RWPE1 (cell line): ENCODE measurements around the gene RINL.

Experiments used
- CTCF ChIA-PET: fragments of 350-600 bp; sonication (Branson Sonifier 250); formaldehyde crosslinking; extraction: SDS; loops from one replicate; lab custom pipeline; 2021; lab: Yijun Ruan, JAX
- POLR2A ChIA-PET: fragments of 400-600 bp; formaldehyde crosslinking; extraction: SDS; loops from one replicate; lab custom pipeline; 2020; ENCODE audit warnings: antibody characterized with exemption; ENCODE audit not compliant: low non-redundant PET; lab: Yijun Ruan, JAX
- DNase-seq: peaks from one replicate; pipeline ENCODE4 v3.0.0; 2012; ENCODE audit warnings: low spot score
- H3K27ac ChIP-seq: fragments of 450-650 bp; 2 replicates; pipeline ENCODE4 v1.5.1; 2017
- TF ChIP-seq, protein P1 (sequence below): fragments of 450-650 bp; conservative IDR thresholded peaks from 2 replicates; pipeline ENCODE4 v1.5.1; 2017; ENCODE audit warnings: low read depth, mild to moderate bottlenecking

The RINL gene

DNA sequence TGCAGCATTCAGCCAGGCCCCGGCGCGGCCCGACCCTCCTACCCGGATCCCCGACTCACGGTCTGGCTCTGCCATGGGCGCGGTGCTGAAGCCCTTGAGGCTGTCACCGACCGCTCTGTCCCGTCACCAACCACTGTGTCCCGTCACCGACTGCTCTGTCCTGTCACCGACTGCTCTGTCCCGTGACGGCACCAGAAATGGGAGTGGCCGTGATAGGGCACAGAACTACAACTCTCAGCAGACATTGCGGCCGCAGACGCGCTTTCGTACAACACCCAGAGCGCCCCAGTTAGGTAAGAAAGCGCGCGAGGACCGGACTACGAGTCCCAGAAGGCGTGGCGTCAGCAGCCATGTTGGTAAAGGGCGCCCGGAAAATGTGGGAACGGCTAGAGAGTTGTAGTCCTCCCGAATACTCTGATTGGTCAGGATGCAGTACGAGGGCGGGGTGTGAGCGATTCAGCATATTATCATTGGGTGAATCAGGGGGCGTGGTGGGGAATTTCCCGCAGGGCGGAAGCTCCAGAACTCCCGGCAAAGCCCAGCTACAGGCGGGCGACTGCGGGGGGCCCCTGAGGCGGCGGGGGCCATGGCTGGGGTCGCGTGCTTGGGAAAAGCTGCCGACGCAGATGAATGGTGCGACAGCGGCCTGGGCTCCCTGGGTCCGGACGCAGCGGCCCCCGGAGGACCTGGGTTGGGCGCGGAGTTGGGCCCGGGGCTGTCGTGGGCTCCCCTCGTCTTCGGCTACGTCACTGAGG is 21.5 kb upstream of the RINL start, which contains the start of the genes NFKBIB and SIRT2:
Gene NFKBIB, plus strand, starts transcription at position 523 of the 755 bp plus-strand sequence. Its CDS starts 64 bp downstream, at position 587.
Gene SIRT2, minus strand, starts transcription at position 172 of the 755 bp plus-strand sequence. Its CDS starts 97 bp downstream, at position 75.
- CTCF ChIA-PET, result no interaction called here
- peak within 1 kb of the TSS; percentile 72 for H3K27ac ChIP-seq
- POLR2A ChIA-PET, result interaction anchor here (0.7 kb wide), 1 partner anchor 30 kb away, joined by 3 read pairs; no protein-coding TSS in a partner anchor
- DNase-seq, result peak; percentile 99
- TF ChIP-seq, protein P1, sequence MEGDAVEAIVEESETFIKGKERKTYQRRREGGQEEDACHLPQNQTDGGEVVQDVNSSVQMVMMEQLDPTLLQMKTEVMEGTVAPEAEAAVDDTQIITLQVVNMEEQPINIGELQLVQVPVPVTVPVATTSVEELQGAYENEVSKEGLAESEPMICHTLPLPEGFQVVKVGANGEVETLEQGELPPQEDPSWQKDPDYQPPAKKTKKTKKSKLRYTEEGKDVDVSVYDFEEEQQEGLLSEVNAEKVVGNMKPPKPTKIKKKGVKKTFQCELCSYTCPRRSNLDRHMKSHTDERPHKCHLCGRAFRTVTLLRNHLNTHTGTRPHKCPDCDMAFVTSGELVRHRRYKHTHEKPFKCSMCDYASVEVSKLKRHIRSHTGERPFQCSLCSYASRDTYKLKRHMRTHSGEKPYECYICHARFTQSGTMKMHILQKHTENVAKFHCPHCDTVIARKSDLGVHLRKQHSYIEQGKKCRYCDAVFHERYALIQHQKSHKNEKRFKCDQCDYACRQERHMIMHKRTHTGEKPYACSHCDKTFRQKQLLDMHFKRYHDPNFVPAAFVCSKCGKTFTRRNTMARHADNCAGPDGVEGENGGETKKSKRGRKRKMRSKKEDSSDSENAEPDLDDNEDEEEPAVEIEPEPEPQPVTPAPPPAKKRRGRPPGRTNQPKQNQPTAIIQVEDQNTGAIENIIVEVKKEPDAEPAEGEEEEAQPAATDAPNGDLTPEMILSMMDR, result no peak

DNA sequence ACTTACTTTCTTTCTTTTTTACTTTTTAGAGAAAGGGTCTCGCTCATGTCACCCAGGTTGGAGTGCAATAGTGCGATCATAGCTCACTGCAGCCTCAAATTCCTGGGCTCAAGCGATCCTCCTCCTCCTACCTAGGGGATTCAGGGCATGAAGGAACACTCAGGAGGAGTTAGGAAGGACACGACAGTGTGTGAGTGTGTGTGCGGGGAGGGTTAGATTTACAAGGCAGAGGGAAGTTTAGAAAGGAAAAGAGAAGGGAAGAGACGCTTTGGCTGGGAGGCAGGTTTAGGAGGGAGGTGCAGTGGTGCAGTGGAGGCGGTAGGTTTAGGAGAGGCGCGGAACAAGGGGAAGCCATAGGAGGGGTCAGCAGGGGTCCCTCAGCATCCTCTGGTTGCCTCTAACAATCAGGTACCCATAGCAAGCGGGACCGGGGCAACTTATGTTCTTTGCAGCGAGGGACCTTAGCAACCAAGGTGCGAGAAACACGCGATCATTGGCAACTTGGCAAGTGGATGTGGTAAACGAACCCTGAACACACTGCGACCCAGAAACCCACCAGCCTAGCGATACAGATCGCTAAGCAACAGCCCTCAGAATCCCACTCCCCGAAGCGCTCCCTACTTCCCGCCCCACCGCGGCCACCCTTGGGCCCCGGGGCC is 20.8 kb upstream of the RINL start:
- H3K27ac ChIP-seq, result peak overlapping the region; percentile 72
- TF ChIP-seq, protein P1, result no peak
- no peak for DNase-seq
- ChIA-PET CTCF (no interaction called here), POLR2A (no interaction called here)

DNA sequence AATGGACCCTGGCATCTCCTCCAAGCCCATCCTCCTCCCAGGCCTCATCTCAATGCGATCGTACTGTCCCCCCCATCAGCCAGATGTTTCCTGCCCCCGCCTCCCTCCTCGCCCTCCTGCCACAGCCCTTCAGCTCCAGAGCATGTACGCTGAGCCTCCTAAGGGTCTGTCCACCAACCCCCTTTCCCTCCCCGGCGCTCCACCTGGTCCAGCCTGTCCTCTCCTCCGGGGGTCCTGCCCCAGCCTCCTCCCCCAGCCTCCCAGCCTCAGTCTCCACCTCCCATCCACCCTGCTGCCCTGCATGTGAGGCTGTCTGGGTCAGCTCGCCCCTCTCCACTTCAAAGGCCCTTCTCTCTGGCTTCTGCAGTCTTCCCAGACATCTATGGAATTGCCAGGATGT is 16.9 kb upstream of the RINL start:
- DNase-seq, result no peak
- ChIA-PET CTCF (interaction anchor here (0.5 to 0.7 kb wide), 3 partner anchors 25 to 469 kb away, joined by 3 to 4 read pairs (median 3); no protein-coding TSS in a partner anchor), POLR2A (no interaction called here)
- TF ChIP-seq, protein P1, result no peak
- H3K27ac ChIP-seq, result no peak overlapping the region; the same call in 1 of the 2 replicates

DNA sequence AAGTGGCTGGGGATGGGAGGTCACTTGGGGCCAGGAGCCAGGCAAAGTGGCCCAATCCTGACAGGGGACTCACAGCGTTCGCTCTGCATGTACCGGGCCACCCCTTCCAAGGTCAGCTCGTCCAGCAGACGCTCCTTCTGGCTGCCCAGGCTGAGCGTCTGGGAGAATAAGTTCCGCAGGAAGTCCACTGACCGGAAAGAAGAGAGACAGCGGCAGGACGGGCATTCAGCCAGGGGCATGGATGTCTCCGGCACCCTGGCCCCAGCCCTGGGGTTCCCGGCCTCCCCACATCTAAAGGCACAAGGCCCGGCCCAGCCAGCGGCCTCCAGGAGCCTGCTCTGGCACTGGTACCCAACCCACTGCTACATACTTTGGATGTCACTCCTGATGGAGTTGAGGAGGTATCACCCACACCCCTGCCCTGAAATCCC is 15.3 kb upstream of the RINL start:
- H3K27ac ChIP-seq, result peak overlapping the region; percentile 9; the same call in 1 of the 2 replicates
- TF ChIP-seq, protein P1, result no peak
- ChIA-PET POLR2A (no interaction called here), CTCF (no interaction called here)
- DNase-seq, result no peak

DNA sequence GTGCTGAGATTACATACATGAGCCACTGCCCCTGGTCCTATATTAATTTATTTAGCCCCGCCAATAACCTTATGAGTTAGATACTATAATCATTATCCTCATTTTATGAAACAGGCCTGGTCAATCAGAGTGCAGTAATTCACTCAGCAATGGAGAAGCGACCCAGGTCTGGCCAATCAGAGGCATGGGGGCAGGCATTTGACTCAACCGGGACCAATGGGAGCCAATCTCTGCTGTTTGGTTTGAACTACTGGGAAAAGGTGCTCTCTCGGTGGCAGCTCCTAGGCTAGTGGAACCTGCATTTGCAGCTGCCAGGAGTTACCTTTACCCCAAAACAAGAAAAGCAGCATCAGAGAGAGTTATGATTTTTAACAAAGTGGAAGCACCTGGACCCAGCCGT is 14.8 kb upstream of the RINL start:
- CTCF ChIA-PET, result no interaction called here
- POLR2A ChIA-PET, result no interaction called here
- H3K27ac ChIP-seq, result no peak overlapping the region
- no peak for DNase-seq
- TF ChIP-seq, protein P1, result no peak

DNA sequence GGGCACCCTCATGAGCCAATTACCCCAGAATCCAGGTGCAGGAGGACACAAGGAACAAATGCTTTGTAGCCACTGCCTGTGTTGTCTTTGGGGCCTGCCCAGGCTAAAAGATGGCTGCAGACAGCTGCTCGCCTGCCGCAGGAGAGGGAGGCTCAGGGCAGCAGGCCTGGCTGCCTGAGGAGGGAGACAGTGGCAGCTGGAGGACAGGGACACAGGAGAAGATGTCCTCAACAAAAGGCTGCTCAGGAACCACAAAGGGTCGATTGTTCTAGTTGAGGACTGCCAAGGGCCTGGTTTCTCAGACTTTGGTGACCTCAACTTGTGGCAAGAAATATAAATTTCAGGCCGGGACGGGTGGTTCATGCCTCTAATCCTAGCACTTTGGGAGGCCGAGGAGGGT is 13.7 kb upstream of the RINL start:
- ChIA-PET CTCF (interaction anchor here (1.1 kb wide), 1 partner anchor 23 kb away, joined by 5 read pairs; no protein-coding TSS in a partner anchor), POLR2A (no interaction called here)
- H3K27ac ChIP-seq, result peak overlapping the region; percentile 40
- TF ChIP-seq, protein P1, result no peak
- no peak for DNase-seq
